ENCODE data around the gene HOXC12. TPM values are rescaled to one million over a fixed set of nuclear protein-coding genes. Genes with fewer than 3 reads are reported as not detected.

The HOXC12 gene
- total RNA-seq, 6 donors from 2014 or later = not detected

GRCh38 chr12:53956251-53956887, 1.7 kb downstream of the HOXC12 start:
- no peaks in the 10 kb centered on the region for H3K36me3 ChIP-seq
- peaks cover 0 to 93% (median 56%) of the 10 kb centered on the region in 4 donors for H3K27me3 ChIP-seq
- DNase-seq (no peak), ATAC-seq (ENCODE audit: low FRiP score in 2 of 2) (peak in 1 of 2 donors; percentile 11)
- H3K4me3 ChIP-seq = no peak overlapping the region
- H3K27ac ChIP-seq = no peak overlapping the region
- peaks cover 0 to 36% (median 5%) of the 10 kb centered on the region in 4 donors for H3K4me1 ChIP-seq
- 11 to 12% methylated on average over 18 to 25 of the region's 25 CpGs for WGBS, 2 donors
- no peak for TF ChIP-seq POLR2A (IDR thresholded peaks at IDR 0.05)
- TF ChIP-seq EP300 (IDR thresholded peaks at IDR 0.05) = no peak
- TF ChIP-seq, protein P1, sequence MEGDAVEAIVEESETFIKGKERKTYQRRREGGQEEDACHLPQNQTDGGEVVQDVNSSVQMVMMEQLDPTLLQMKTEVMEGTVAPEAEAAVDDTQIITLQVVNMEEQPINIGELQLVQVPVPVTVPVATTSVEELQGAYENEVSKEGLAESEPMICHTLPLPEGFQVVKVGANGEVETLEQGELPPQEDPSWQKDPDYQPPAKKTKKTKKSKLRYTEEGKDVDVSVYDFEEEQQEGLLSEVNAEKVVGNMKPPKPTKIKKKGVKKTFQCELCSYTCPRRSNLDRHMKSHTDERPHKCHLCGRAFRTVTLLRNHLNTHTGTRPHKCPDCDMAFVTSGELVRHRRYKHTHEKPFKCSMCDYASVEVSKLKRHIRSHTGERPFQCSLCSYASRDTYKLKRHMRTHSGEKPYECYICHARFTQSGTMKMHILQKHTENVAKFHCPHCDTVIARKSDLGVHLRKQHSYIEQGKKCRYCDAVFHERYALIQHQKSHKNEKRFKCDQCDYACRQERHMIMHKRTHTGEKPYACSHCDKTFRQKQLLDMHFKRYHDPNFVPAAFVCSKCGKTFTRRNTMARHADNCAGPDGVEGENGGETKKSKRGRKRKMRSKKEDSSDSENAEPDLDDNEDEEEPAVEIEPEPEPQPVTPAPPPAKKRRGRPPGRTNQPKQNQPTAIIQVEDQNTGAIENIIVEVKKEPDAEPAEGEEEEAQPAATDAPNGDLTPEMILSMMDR (IDR thresholded peaks at IDR 0.05) = no peak
- TF ChIP-seq POLR2AphosphoS5 (IDR thresholded peaks at IDR 0.05) = no peak
- H3K9me3 ChIP-seq = no peaks in the 10 kb centered on the region

GRCh38 chr12:53956914-53957536, 2.3 kb downstream of the HOXC12 start:
- no peak for ATAC-seq (ENCODE audit: low FRiP score in 2 of 2)
- TF ChIP-seq, protein P1 (IDR thresholded peaks at IDR 0.05) = no peak
- TF ChIP-seq POLR2AphosphoS5 (IDR thresholded peaks at IDR 0.05) (no peak), POLR2A (IDR thresholded peaks at IDR 0.05) (no peak), EP300 (IDR thresholded peaks at IDR 0.05) (no peak)
- 10 to 15% methylated on average over 3 to 10 of the region's 11 CpGs for WGBS, 2 donors

GRCh38 chr12:53958128-53958527, 3.4 kb downstream of the HOXC12 start:
- Histone ChIP-seq H3K4me1 (peaks cover 0 to 25% (median 5%) of the 10 kb centered on the region in 4 donors), H3K4me3 (no peak overlapping the region), H3K27ac (no peak overlapping the region), H3K27me3 (peaks cover 0 to 88% (median 53%) of the 10 kb centered on the region in 4 donors), H3K36me3 (no peaks in the 10 kb centered on the region), H3K9me3 (no peaks in the 10 kb centered on the region)
- whole genome bisulfite sequencing, 2 donors = 30% methylated on average over 3 of the region's 3 CpGs; no CpG with 5 or more reads in 1 of the 2 donors
- DNase-seq = no peak
- ATAC-seq (ENCODE audit: low FRiP score in 2 of 2) = no peak
- TF ChIP-seq EP300 (IDR thresholded peaks at IDR 0.05) (no peak), POLR2A (IDR thresholded peaks at IDR 0.05) (no peak), POLR2AphosphoS5 (IDR thresholded peaks at IDR 0.05) (no peak)
- TF ChIP-seq, protein P1 (IDR thresholded peaks at IDR 0.05) = no peak

More at GRCh38 chr12:53956914-53957536, 2.3 kb downstream of the HOXC12 start:
- no peak for DNase-seq
- H3K4me3 ChIP-seq = no peak overlapping the region
- no peaks in the 10 kb centered on the region for H3K9me3 ChIP-seq
- peaks cover 0 to 31% (median 5%) of the 10 kb centered on the region in 4 donors for H3K4me1 ChIP-seq
- H3K27ac ChIP-seq = no peak overlapping the region
- no peaks in the 10 kb centered on the region for H3K36me3 ChIP-seq
- H3K27me3 ChIP-seq = peaks cover 0 to 93% (median 54%) of the 10 kb centered on the region in 4 donors

- Histone ChIP-seq H3K27me3 (peaks cover 0 to 86% (median 56%) of the 10 kb centered on the region in 4 donors), H3K4me1 (peaks cover 0 to 28% (median 5%) of the 10 kb centered on the region in 4 donors), H3K36me3 (no peaks in the 10 kb centered on the region), H3K27ac (no peak overlapping the region), H3K9me3 (no peaks in the 10 kb centered on the region), H3K4me3 (no peak overlapping the region)
- no peak for TF ChIP-seq POLR2A (IDR thresholded peaks at IDR 0.05)
- TF ChIP-seq, protein P1 (IDR thresholded peaks at IDR 0.05) = no peak
- TF ChIP-seq EP300 (IDR thresholded peaks at IDR 0.05) = no peak
- TF ChIP-seq POLR2AphosphoS5 (IDR thresholded peaks at IDR 0.05) = no peak
- WGBS, 2 donors = 6 to 10% methylated on average over 4 of the region's 4 CpGs
- ATAC-seq (ENCODE audit: low FRiP score in 2 of 2) (no peak), DNase-seq (no peak)
Observed at GRCh38 chr12:53959314-53959713, 4.6 kb downstream of the HOXC12 start.

All from upper lobe of left lung (tissue), 6 donors.